Measurements from ENCODE around the gene LRRC45. TPM values are rescaled to one million over a fixed set of nuclear protein-coding genes. Genes with fewer than 3 reads are reported as not detected.

The LRRC45 gene
- total RNA-seq, 1 experiment from 2014 or later, result 17.2 TPM

GRCh38 chr17:82049521-82049971 lies 26.4 kb downstream of the LRRC45 start:
- DNase-seq (ENCODE audit: low read depth), result no peak

GRCh38 chr17:82050152-82050760 lies 27.2 kb downstream of the LRRC45 start:
- DNase-seq (ENCODE audit: low read depth), result no peak

DNA sequence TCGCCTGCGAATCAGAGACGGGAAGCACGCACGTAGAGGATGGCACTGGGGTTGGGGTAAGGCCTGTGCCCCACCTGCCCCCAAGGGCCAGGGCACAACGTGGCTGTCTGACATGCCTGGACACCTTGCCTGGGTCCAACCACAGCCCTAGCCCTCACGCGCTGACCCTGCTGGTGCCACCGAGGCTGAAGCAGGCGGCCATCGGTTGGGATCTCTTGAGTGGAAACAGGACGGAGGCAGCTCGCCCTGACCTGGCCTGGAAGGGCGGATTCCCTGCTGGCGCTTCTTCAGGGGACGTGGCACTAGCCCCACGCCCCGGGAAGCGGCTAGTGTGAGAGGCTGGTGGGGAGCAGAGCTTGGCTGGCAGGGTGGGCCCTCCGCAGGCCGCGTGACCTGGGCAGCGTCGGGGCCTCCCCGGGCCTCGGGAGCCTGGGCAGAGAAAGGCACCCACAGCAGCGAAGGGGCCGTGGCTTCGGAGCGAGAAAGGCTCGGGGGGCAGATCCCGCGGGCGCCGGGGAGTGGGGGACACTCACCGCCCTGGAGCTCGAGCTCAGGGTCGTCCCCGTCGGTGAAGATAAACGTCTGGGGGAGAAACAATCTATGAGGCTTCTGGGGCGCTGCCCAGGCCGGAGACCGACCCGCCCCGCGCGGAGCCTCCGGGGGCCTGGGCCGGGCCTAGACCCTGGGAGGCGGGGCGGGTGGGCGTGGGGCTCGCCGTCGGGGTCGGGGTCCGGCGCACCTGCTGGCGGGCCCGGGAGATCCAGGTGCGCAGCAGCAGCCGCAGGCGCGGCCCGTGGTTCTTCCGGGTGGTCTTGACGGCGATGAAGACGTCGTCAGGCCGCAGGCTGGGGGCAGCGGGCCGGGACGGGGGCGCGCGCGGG lies 27.9 kb downstream of the LRRC45 start:
- no peak for DNase-seq (ENCODE audit: low read depth)

DNA sequence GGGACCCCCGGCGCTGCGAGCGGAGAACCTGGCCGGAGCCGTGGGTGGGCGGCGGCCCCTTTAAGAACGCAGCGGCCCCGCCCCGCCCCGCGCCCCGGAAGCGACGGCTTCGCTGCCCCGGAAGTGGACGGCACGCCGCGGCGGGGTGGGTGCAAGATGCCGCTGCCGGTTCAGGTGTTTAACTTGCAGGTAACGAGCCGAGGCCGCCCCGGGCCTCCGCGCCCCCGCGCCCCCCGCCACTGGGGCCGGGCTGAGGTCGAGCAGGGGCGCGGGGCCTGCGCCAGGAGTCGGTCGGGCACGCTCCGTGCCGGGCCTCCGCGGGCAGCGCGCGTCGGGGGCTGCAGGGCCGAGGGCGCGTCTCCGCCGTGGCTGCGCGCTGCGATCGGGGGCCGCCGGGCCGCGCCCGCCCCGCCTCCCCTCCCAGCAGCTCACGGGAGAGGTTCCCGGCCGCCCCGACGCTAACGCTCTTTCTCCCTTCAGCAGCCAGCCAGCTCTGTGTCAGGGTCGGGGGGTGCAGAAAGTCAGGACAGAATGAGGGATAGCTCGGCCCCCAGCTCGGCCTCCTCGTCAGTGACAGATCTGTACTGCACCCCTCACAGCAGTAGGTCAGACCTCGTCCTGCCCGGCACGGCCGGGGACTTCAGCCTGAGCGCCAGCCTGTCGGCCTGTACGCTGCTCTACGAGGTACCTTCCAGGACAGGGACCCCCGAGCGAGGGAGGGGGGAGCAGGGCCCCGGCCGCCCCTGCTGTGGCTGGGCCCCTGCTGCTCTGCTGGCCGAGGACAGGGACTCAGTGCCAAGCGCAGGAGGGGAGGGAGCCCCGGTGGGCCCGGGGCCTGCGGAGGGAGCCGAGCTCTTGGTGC lies 28.9 kb downstream of the LRRC45 start, which contains the start of the genes GPS1 and RFNG:
Gene GPS1, plus strand, starts transcription at position 123 of the 862 bp plus-strand sequence. Its CDS starts 34 bp downstream, at position 157.
Gene RFNG, minus strand, starts transcription at position 36 of the 862 bp plus-strand sequence. CDS start 45 bp downstream, outside the sequence.
- no peak for DNase-seq (ENCODE audit: low read depth)

DNA sequence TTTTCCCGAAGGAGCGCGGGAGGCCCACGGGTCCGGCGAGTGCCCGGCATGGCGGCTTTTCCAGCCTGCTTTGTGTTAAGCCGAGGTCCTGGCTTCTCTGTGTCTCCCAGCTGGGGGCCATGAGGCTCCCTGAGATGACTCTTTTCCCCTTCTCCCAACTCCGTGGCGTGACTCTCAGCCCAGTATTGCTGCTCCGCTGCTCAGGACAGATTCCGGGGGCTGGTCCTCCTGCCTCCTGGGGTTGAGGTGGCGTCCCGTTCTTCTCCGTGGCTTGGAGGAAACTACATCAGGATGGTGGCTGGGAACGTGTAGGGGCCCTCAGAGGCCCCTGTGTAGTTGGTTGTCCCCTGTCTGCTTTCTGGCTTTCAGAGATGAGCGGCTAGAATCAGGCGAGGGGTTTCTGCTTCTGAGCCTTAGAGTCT lies 29.5 kb downstream of the LRRC45 start:
- DNase-seq (ENCODE audit: low read depth), result no peak

DNA sequence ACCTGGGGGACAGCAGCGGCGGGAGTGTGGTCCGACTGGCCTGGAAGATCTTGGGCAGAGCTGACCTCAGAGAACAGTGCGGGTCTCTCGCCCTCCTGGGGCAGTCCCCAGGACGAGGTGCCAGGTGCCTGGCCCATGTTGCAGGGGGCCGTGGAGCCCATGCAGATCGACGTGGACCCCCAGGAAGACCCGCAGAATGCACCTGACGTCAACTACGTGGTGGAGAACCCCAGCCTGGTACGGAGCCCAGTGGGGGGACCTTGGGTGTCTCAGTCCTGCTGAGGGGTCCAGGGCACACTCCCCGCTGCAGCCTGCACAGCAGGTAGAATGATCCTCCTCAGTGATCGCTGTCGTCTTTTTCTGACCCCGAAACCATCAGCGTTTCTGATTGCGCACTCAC lies 30.0 kb downstream of the LRRC45 start:
- DNase-seq (ENCODE audit: low read depth), result no peak

DNA sequence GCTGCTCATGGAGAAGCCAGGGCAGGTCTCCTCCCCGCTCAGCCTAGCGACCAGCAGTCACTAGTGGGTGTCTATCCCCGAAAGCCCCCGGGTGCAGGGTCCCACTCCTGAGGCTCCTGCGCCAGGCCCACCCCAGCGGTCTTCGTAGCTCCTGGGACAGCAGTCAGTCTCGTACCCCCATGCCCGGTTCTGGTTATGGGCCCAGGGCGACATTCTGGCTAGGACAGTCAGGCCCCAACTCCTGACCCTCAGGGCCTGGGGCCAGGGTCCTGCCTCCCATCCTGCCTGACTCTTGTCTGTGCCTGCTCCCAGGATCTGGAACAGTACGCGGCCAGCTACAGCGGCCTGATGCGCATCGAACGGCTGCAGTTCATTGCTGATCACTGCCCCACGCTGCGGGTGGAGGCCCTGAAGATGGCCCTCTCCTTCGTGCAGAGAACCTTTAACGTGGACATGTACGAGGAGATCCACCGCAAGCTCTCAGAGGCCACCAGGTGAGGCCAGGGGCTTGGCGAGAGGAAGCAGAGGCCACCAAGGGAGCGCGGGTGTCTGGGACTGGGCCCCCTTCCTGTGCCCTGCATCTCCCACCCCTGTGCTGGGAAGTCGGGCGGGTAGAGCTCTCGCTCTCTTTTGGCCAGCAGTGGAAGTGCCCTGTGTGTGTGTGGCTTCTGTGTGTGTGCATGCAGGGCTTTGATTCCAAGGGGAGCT lies 30.6 kb downstream of the LRRC45 start:
- DNase-seq (ENCODE audit: low read depth), result no peak

- no peak for DNase-seq (ENCODE audit: low read depth)
Observed at GRCh38 chr17:82054351-82055022, 31.4 kb downstream of the LRRC45 start.

GRCh38 chr17:82055023-82055964 lies 32.2 kb downstream of the LRRC45 start:
- DNase-seq (ENCODE audit: low read depth), result no peak

DNA sequence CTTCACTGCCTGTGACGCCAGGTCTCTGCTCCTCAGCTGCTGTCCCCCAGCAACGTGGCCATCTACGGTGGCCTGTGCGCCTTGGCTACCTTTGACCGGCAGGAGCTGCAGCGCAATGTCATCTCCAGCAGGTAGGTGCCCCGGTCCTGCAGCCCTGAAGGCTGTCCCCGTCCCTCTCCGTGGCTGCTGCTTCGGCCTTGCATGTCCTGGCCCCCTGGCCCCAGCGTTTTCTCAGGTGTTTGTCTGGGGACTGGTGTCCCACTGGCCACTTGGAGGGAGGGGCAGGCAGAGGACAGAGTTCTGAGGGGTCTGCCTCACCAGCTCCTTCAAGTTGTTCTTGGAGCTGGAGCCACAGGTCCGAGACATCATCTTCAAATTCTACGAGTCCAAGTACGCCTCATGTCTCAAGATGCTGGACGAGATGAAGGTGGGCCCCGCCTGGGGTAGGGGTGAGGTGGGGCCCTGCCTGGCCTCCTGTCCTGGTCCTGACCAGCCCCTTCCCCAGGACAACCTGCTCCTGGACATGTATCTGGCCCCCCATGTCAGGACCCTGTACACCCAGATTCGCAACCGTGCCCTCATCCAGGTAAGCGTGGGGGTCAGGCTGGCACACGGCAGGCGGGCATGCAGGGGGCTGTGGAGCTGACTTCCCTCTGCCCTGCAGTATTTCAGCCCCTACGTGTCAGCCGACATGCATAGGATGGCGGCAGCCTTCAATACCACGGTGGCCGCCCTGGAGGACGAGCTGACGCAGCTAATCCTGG lies 33.0 kb downstream of the LRRC45 start:
- no peak for DNase-seq (ENCODE audit: low read depth)

GRCh38 chr17:82056729-82057621 lies 33.9 kb downstream of the LRRC45 start:
- DNase-seq (ENCODE audit: low read depth), result no peak

DNA sequence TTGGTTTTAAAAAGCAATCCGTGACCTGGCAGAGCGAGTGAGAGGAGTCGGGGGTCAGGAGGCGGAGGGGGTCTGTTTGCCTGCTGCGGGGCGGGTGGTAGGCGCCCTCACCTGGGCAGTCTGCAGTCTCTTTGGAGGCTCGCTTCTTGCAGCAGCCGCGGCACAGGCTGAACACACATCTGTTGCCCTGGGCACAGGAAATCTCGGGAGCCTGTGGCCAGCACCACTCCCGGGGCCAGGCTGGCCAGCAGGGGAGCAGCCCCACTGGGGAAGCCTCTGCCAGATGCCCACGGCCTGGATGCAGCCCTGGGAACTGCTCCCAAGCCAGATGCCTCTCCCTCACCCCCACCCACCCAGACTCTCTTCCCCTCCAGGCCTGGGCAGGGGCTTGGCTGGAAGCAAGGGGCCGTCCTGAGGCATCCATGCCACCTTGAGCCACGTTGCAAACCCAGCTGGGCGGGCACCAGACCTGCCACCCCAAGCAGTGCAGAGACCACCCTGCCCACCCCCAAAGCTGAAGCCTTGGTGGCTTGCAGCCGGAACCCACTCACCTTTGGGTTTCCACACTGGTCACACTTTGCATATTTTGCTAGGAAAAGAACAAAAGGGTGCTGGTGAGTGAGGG lies 35.2 kb downstream of the LRRC45 start:
- DNase-seq (ENCODE audit: low read depth), result no peak

- no peak for DNase-seq (ENCODE audit: low read depth)
Observed at GRCh38 chr17:82058855-82059249, 35.7 kb downstream of the LRRC45 start.

DNA sequence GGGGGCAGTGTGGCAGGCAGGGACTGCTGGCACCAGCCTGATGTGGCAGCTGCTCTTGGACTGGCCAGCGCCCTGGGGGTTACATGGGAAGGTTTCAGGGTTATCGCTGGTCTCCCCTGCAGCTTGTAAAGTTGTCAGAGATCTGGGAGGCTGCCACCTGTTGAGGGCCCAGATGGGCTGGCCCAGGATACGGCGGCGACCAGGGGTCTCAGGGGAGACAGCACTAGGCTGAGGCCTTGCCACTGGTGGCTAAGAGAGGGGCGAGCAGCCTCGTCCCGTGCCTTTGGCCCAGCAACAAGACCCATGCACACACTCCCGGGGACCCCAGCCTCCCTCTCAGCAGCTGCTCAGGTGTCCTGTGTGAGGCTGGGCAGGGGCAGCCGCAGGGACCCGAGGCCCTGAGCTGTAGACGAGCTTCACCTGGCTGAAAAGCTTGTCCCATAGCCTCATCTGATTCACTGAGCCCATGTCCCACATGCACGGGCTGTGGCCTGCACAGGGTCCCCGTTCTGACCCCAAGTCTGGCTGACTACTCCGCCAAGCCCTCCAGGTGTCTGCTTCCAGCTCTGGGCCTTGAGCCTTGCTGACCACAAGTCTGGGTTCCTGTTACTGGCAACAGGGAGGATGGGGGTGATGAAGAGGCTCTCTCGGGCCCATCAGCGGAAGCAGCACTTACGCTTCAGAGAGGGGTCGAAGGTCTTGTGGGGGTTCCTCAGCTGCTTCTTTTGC lies 36.3 kb downstream of the LRRC45 start:
- no peak for DNase-seq (ENCODE audit: low read depth)

GRCh38 chr17:82060001-82060380 lies 36.9 kb downstream of the LRRC45 start:
- no peak for DNase-seq (ENCODE audit: low read depth)

DNA sequence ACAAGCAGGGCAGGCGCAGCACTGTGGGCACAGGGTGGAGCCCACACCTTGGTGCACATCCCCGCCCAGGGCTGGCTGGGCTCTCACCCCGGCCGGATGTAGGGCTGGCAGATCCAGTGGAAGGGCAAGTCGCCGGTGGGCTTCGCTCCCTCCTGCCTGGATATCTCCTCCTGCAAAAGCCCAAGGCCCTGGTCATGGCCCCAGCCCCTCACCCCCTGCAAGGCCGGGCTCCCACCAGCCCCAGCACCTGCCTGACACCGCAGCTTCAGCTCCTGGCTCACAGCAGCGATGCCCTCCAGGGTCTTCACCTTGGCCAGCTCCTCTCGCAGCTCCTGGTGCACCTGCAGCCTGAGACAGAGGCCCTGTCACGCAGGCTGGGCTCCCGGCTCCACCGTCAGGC lies 37.5 kb downstream of the LRRC45 start:
- DNase-seq (ENCODE audit: low read depth), result no peak
